ENCODE data around the gene ATP2B2.
A peak's percentile ranks its signal among the peaks of the same experiment; 100 is the strongest.

ATP2B2 gene

DNA sequence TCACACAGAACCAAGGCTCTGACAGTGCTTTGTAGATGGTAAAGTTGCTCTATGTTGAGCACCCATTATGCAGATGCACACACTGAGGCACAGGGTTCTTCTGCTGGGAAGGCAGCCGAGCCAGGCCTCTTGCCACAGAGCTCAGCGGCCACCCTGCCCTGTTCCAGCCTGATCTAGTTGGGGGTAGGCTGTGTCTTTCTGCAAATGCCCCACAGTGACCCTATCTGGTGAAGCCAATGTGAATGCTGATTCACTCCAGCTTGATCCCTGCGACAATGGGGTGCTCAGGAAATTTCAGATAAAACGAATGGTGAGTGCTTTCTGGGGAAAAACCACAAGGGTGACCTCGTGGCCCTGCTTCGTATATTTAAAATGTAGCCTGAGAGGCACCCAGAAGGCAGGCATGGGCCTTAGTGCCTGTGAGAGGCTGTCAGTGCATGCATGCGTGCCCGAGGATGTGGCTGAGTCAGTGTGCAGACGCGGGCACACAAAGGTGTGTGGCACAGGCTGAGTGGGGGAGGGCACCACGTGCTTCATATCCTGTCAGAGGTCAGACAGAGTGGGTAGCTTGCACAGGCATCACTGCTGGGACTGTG lies 85.7 kb downstream of the ATP2B2 start:
- no peaks in the 10 kb centered on the region for H3K36me3 ChIP-seq (ENCODE audit: control insufficient read depth, insufficient read depth, low read length)
- no peak overlapping the region for H3K27ac ChIP-seq (ENCODE audit: insufficient read depth, low read length, poor library complexity, severe bottlenecking)
- H3K4me3 ChIP-seq (ENCODE audit: insufficient read depth, low read depth, low read length, poor library complexity, severe bottlenecking) = no peak overlapping the region
- no peaks in the 10 kb centered on the region for H3K9me3 ChIP-seq (ENCODE audit: control insufficient read depth, low read length)
- H3K4me1 ChIP-seq (ENCODE audit: control insufficient read depth, insufficient read depth, low read length, poor library complexity, severe bottlenecking) = peaks cover 3% of the 10 kb centered on the region
- DNase-seq = peak in 1 of 3 donors; percentile 11
- H3K27me3 ChIP-seq (replicated peaks; ENCODE audit: control insufficient read depth, insufficient read depth, low read length, poor library complexity, severe bottlenecking) = no peaks in the 10 kb centered on the region

DNA sequence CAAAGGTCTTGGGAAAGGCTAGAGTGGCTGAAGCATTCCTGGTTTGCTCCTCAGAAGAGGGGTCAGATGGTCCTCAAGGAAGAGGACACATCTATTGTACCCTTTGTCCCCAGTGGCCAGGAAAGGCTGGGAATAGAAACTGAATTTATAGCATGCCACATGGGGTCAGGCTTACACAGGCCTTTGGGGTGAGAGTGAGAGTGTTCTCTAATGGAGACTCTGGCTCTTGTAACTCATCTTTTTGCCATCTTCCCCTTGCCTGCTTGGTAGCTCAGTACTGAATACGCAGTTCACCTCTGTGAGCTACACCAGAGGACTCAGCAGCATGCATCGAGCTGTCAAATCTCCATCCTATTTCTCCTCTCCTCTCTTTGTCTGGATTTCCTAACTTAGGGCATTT lies 87.5 kb downstream of the ATP2B2 start:
- H3K4me3 ChIP-seq (ENCODE audit: insufficient read depth, low read depth, low read length, poor library complexity, severe bottlenecking) = no peak overlapping the region
- H3K27me3 ChIP-seq (replicated peaks; ENCODE audit: control insufficient read depth, insufficient read depth, low read length, poor library complexity, severe bottlenecking) = no peaks in the 10 kb centered on the region
- no peaks in the 10 kb centered on the region for H3K9me3 ChIP-seq (ENCODE audit: control insufficient read depth, low read length)
- peaks cover 3% of the 10 kb centered on the region for H3K4me1 ChIP-seq (ENCODE audit: control insufficient read depth, insufficient read depth, low read length, poor library complexity, severe bottlenecking)
- no peak overlapping the region for H3K27ac ChIP-seq (ENCODE audit: insufficient read depth, low read length, poor library complexity, severe bottlenecking)
- H3K36me3 ChIP-seq (ENCODE audit: control insufficient read depth, insufficient read depth, low read length) = no peaks in the 10 kb centered on the region
- no peak for DNase-seq

DNA sequence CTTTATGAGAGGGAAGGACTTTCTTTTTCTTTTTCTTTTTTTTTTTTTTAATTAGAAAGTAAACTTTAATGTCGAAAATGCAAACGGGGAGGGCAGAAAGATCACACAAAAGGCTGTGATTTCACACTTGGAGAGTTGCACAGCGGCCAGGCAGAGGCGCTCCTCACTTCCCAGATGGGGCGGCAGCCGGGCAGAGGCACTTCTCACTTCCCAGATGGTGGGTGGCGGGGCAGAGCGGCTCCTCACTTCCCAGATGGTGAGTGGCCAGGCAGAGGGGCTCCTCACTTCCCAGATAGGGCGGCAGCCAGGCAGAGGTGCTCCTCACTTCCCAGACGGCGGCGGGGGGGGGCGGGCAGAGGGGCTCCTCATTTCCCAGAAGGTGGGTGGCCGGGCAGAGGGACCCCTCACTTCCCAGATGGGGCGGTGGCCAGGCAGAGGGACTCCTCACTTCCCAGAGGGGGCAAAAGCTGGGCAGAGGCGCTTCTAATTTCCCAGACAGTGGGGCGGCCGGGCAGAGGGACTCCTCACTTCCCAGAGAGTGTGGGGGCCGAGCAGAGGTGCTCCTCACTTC lies 88.6 kb downstream of the ATP2B2 start:
- no peak overlapping the region for H3K27ac ChIP-seq (ENCODE audit: insufficient read depth, low read length, poor library complexity, severe bottlenecking)
- no peaks in the 10 kb centered on the region for H3K27me3 ChIP-seq (replicated peaks; ENCODE audit: control insufficient read depth, insufficient read depth, low read length, poor library complexity, severe bottlenecking)
- no peaks in the 10 kb centered on the region for H3K9me3 ChIP-seq (ENCODE audit: control insufficient read depth, low read length)
- peaks cover 3% of the 10 kb centered on the region for H3K4me1 ChIP-seq (ENCODE audit: control insufficient read depth, insufficient read depth, low read length, poor library complexity, severe bottlenecking)
- DNase-seq = no peak
- H3K36me3 ChIP-seq (ENCODE audit: control insufficient read depth, insufficient read depth, low read length) = no peaks in the 10 kb centered on the region
- no peak overlapping the region for H3K4me3 ChIP-seq (ENCODE audit: insufficient read depth, low read depth, low read length, poor library complexity, severe bottlenecking)

GRCh38 chr3:10413041-10413440 lies 92.3 kb downstream of the ATP2B2 start:
- DNase-seq = no peak
- H3K4me1 ChIP-seq (ENCODE audit: control insufficient read depth, insufficient read depth, low read length, poor library complexity, severe bottlenecking) = no peaks in the 10 kb centered on the region
- no peak overlapping the region for H3K4me3 ChIP-seq (ENCODE audit: insufficient read depth, low read depth, low read length, poor library complexity, severe bottlenecking)
- H3K27ac ChIP-seq (ENCODE audit: insufficient read depth, low read length, poor library complexity, severe bottlenecking) = no peak overlapping the region
- no peaks in the 10 kb centered on the region for H3K36me3 ChIP-seq (ENCODE audit: control insufficient read depth, insufficient read depth, low read length)
- no peaks in the 10 kb centered on the region for H3K27me3 ChIP-seq (replicated peaks; ENCODE audit: control insufficient read depth, insufficient read depth, low read length, poor library complexity, severe bottlenecking)
- H3K9me3 ChIP-seq (ENCODE audit: control insufficient read depth, low read length) = no peaks in the 10 kb centered on the region

- Histone ChIP-seq H3K36me3 (ENCODE audit: control insufficient read depth, insufficient read depth, low read length) (no peaks in the 10 kb centered on the region), H3K27ac (ENCODE audit: insufficient read depth, low read length, poor library complexity, severe bottlenecking) (no peak overlapping the region), H3K27me3 (replicated peaks; ENCODE audit: control insufficient read depth, insufficient read depth, low read length, poor library complexity, severe bottlenecking) (no peaks in the 10 kb centered on the region), H3K9me3 (ENCODE audit: control insufficient read depth, low read length) (no peaks in the 10 kb centered on the region), H3K4me3 (ENCODE audit: insufficient read depth, low read depth, low read length, poor library complexity, severe bottlenecking) (no peak overlapping the region), H3K4me1 (ENCODE audit: control insufficient read depth, insufficient read depth, low read length, poor library complexity, severe bottlenecking) (no peaks in the 10 kb centered on the region)
- no peak for DNase-seq
Measured at GRCh38 chr3:10411598-10412332, 93.6 kb downstream of the ATP2B2 start.

- no peaks in the 10 kb centered on the region for H3K9me3 ChIP-seq (ENCODE audit: control insufficient read depth, low read length)
- H3K27ac ChIP-seq (ENCODE audit: insufficient read depth, low read length, poor library complexity, severe bottlenecking) = no peak overlapping the region
- no peaks in the 10 kb centered on the region for H3K36me3 ChIP-seq (ENCODE audit: control insufficient read depth, insufficient read depth, low read length)
- H3K4me3 ChIP-seq (ENCODE audit: insufficient read depth, low read depth, low read length, poor library complexity, severe bottlenecking) = no peak overlapping the region
- H3K4me1 ChIP-seq (ENCODE audit: control insufficient read depth, insufficient read depth, low read length, poor library complexity, severe bottlenecking) = no peaks in the 10 kb centered on the region
- DNase-seq = no peak
- no peaks in the 10 kb centered on the region for H3K27me3 ChIP-seq (replicated peaks; ENCODE audit: control insufficient read depth, insufficient read depth, low read length, poor library complexity, severe bottlenecking)
Measured at GRCh38 chr3:10410383-10411002, 94.9 kb downstream of the ATP2B2 start.

DNA sequence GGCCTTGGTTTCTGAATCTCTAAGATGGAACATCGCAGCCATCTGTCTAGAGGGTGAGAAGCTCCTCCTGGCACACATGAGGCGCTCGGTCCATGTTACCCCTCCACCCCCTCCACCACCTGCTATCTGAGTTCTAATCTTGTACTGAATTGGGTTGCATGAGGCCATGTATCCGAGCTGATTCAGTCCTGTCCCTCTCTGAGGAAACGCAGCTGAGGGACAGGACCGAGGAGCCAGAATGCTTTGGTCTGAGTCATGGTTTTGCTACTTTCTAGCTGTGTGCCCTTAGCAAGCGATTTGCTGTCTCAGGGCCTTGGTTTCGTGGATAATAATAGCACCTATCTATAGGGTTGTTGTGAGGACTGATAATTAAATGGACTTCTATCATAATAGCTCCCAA lies 96.7 kb downstream of the ATP2B2 start:
- H3K36me3 ChIP-seq (ENCODE audit: control insufficient read depth, insufficient read depth, low read length) = no peaks in the 10 kb centered on the region
- H3K27ac ChIP-seq (ENCODE audit: insufficient read depth, low read length, poor library complexity, severe bottlenecking) = no peak overlapping the region
- H3K4me1 ChIP-seq (ENCODE audit: control insufficient read depth, insufficient read depth, low read length, poor library complexity, severe bottlenecking) = no peaks in the 10 kb centered on the region
- DNase-seq = no peak
- H3K4me3 ChIP-seq (ENCODE audit: insufficient read depth, low read depth, low read length, poor library complexity, severe bottlenecking) = no peak overlapping the region
- H3K9me3 ChIP-seq (ENCODE audit: control insufficient read depth, low read length) = no peaks in the 10 kb centered on the region
- no peaks in the 10 kb centered on the region for H3K27me3 ChIP-seq (replicated peaks; ENCODE audit: control insufficient read depth, insufficient read depth, low read length, poor library complexity, severe bottlenecking)

DNA sequence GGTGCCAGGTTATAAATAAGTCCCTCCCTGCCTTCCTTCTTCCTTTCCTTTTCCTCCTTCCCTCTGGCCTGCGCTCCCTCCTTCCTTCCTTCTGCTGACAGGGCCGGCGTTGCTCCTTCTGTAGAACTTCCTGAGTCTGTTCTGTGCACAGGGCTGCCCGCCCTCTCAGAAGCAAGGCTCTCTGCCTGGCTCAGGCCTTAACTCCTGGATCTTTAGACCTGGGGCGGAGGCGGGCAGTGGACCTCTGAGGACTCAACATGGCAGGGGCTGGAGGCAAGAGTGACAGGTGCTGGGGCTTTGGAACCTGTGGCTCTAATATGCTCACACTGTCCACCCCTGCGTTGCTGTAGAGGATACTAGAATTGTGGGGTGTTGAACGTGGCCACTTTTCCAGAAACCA lies 98.0 kb downstream of the ATP2B2 start:
- no peak for DNase-seq
- H3K27me3 ChIP-seq (replicated peaks; ENCODE audit: control insufficient read depth, insufficient read depth, low read length, poor library complexity, severe bottlenecking) = no peaks in the 10 kb centered on the region
- H3K4me3 ChIP-seq (ENCODE audit: insufficient read depth, low read depth, low read length, poor library complexity, severe bottlenecking) = no peak overlapping the region
- H3K36me3 ChIP-seq (ENCODE audit: control insufficient read depth, insufficient read depth, low read length) = no peaks in the 10 kb centered on the region
- no peaks in the 10 kb centered on the region for H3K9me3 ChIP-seq (ENCODE audit: control insufficient read depth, low read length)
- no peak overlapping the region for H3K27ac ChIP-seq (ENCODE audit: insufficient read depth, low read length, poor library complexity, severe bottlenecking)
- no peaks in the 10 kb centered on the region for H3K4me1 ChIP-seq (ENCODE audit: control insufficient read depth, insufficient read depth, low read length, poor library complexity, severe bottlenecking)

DNA sequence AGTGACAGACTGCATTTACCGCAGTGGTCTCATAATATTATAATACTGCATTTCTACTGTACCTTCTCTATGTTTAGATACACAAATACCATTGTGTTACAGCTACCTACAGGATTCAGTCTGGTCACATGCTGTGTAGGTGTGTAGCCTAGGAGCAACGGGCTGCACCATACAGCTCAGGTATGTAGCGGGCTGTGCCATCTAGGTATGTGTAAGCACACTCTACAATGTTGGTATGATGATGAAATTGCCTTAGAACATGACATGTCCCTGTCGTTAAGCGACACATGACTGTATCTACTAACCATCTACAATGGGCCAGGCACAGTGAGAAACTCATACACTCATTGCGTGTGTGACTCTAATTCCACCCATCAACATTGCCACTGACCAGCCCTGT lies 99.0 kb downstream of the ATP2B2 start:
- no peaks in the 10 kb centered on the region for H3K9me3 ChIP-seq (ENCODE audit: control insufficient read depth, low read length)
- H3K4me3 ChIP-seq (ENCODE audit: insufficient read depth, low read depth, low read length, poor library complexity, severe bottlenecking) = no peak overlapping the region
- no peak overlapping the region for H3K27ac ChIP-seq (ENCODE audit: insufficient read depth, low read length, poor library complexity, severe bottlenecking)
- no peak for DNase-seq
- H3K36me3 ChIP-seq (ENCODE audit: control insufficient read depth, insufficient read depth, low read length) = no peaks in the 10 kb centered on the region
- H3K27me3 ChIP-seq (replicated peaks; ENCODE audit: control insufficient read depth, insufficient read depth, low read length, poor library complexity, severe bottlenecking) = no peaks in the 10 kb centered on the region
- H3K4me1 ChIP-seq (ENCODE audit: control insufficient read depth, insufficient read depth, low read length, poor library complexity, severe bottlenecking) = no peaks in the 10 kb centered on the region

- no peaks in the 10 kb centered on the region for H3K9me3 ChIP-seq (ENCODE audit: control insufficient read depth, low read length)
- H3K27me3 ChIP-seq (replicated peaks; ENCODE audit: control insufficient read depth, insufficient read depth, low read length, poor library complexity, severe bottlenecking) = no peaks in the 10 kb centered on the region
- DNase-seq = no peak
- no peak overlapping the region for H3K27ac ChIP-seq (ENCODE audit: insufficient read depth, low read length, poor library complexity, severe bottlenecking)
- no peaks in the 10 kb centered on the region for H3K36me3 ChIP-seq (ENCODE audit: control insufficient read depth, insufficient read depth, low read length)
- no peak overlapping the region for H3K4me3 ChIP-seq (ENCODE audit: insufficient read depth, low read depth, low read length, poor library complexity, severe bottlenecking)
- no peaks in the 10 kb centered on the region for H3K4me1 ChIP-seq (ENCODE audit: control insufficient read depth, insufficient read depth, low read length, poor library complexity, severe bottlenecking)
Measured at GRCh38 chr3:10405816-10406215, 99.6 kb downstream of the ATP2B2 start.

Measured in effector memory CD4-positive, alpha-beta T cell (primary cell).